ENCODE data around the gene SRI. TPM values are rescaled to one million over a fixed set of nuclear protein-coding genes. Genes with fewer than 3 reads are reported as not detected.

SRI gene
- total and polyA plus RNA-seq, 2 experiments from 2014 or later, result 80.3 to 268 TPM

GRCh38 chr7:88191911-88192310 is 27.9 kb downstream of the SRI start:
- H3F3A ChIP-seq (ENCODE audit: insufficient read depth), result no peaks in the 10 kb centered on the region
- H3K9ac ChIP-seq, result no peak overlapping the region
- TF ChIP-seq EZH2phosphoT487 (IDR thresholded peaks at IDR 0.05; ENCODE audit: insufficient read depth, low read depth) (no peak), EZH2 (IDR thresholded peaks at IDR 0.05; ENCODE audit: insufficient read depth, poor library complexity, severe bottlenecking) (no peak)
- H3K27me3 ChIP-seq (replicated peaks; ENCODE audit: insufficient read depth), result no peaks in the 10 kb centered on the region
- H3K9me2 ChIP-seq (ENCODE audit: insufficient read depth), result no peaks in the 10 kb centered on the region
- no peaks in the 10 kb centered on the region for H3K4me1 ChIP-seq (ENCODE audit: insufficient read depth)
- in situ Hi-C loops (cut with MboI), result no loop called here
- H2AFZ ChIP-seq, result no peak overlapping the region
- no peak overlapping the region for H3K4me3 ChIP-seq
- no peak for DNase-seq
- no peak overlapping the region for H3K27ac ChIP-seq
- 57 to 65% methylated on average over 3 of the region's 3 CpGs for WGBS, 2 experiments (ENCODE audit: low coverage in 1 of 2, low lambda C conversion rate in 2 of 2, missing lambda C conversion rate in 2 of 2)
- H3K79me2 ChIP-seq (ENCODE audit: insufficient read depth), result no peaks in the 10 kb centered on the region
- no peaks in the 10 kb centered on the region for H4K20me1 ChIP-seq (ENCODE audit: insufficient read depth)
- H3K9me3 ChIP-seq (ENCODE audit: low read depth), result no peaks in the 10 kb centered on the region
- no peaks in the 10 kb centered on the region for H3K36me3 ChIP-seq (ENCODE audit: low read depth)
- H3K4me2 ChIP-seq (ENCODE audit: unreplicated experiment), result no peak overlapping the region

- no peak for TF ChIP-seq EZH2 (IDR thresholded peaks at IDR 0.05; ENCODE audit: insufficient read depth, poor library complexity, severe bottlenecking)
- Histone ChIP-seq H3K36me3 (ENCODE audit: low read depth) (no peaks in the 10 kb centered on the region), H4K20me1 (ENCODE audit: insufficient read depth) (no peaks in the 10 kb centered on the region), H3K9ac (no peak overlapping the region), H3K4me2 (ENCODE audit: unreplicated experiment) (no peak overlapping the region), H3F3A (ENCODE audit: insufficient read depth) (peaks cover 21% of the 10 kb centered on the region), H3K4me3 (no peak overlapping the region), H3K4me1 (ENCODE audit: insufficient read depth) (peaks cover 22% of the 10 kb centered on the region), H3K79me2 (ENCODE audit: insufficient read depth) (no peaks in the 10 kb centered on the region), H2AFZ (peak overlapping the region; percentile 73), H3K9me2 (ENCODE audit: insufficient read depth) (no peaks in the 10 kb centered on the region), H3K9me3 (ENCODE audit: low read depth) (no peaks in the 10 kb centered on the region), H3K27ac (peak overlapping the region; percentile 22; the same call in 1 of the 2 replicates), H3K27me3 (replicated peaks; ENCODE audit: insufficient read depth) (no peaks in the 10 kb centered on the region)
- in situ Hi-C loops (cut with MboI), result no loop called here
- no peak for DNase-seq
These were observed 34.2 kb downstream of the SRI start for GRCh38 chr7:88185650-88186049.

GRCh38 chr7:88184848-88185304 is 35.0 kb downstream of the SRI start:
- Histone ChIP-seq H2AFZ (peak overlapping the region; percentile 73), H3K4me1 (ENCODE audit: insufficient read depth) (peaks cover 22% of the 10 kb centered on the region)
- 67 to 73% methylated on average over 5 of the region's 5 CpGs for WGBS, 2 experiments (ENCODE audit: low coverage in 1 of 2, low lambda C conversion rate in 2 of 2, missing lambda C conversion rate in 2 of 2)

GRCh38 chr7:88183051-88183450 is 36.8 kb downstream of the SRI start:
- in situ Hi-C loops (cut with MboI), result no loop called here
- WGBS, 2 experiments (ENCODE audit: low coverage in 1 of 2, low lambda C conversion rate in 2 of 2, missing lambda C conversion rate in 2 of 2), result 88 to 96% methylated on average over 1 of the region's 1 CpG
- Histone ChIP-seq H3K27ac (no peak overlapping the region), H3K27me3 (replicated peaks; ENCODE audit: insufficient read depth) (no peaks in the 10 kb centered on the region), H3K9ac (no peak overlapping the region), H2AFZ (no peak overlapping the region), H3K4me1 (ENCODE audit: insufficient read depth) (peaks cover 22% of the 10 kb centered on the region), H3K36me3 (ENCODE audit: low read depth) (no peaks in the 10 kb centered on the region), H4K20me1 (ENCODE audit: insufficient read depth) (no peaks in the 10 kb centered on the region), H3F3A (ENCODE audit: insufficient read depth) (peaks cover 21% of the 10 kb centered on the region), H3K4me3 (no peak overlapping the region), H3K9me3 (ENCODE audit: low read depth) (no peaks in the 10 kb centered on the region), H3K9me2 (ENCODE audit: insufficient read depth) (no peaks in the 10 kb centered on the region; the same call in 1 of the 2 replicates), H3K4me2 (ENCODE audit: unreplicated experiment) (no peak overlapping the region), H3K79me2 (ENCODE audit: insufficient read depth) (no peaks in the 10 kb centered on the region)
- TF ChIP-seq EZH2phosphoT487 (IDR thresholded peaks at IDR 0.05; ENCODE audit: insufficient read depth, low read depth) (no peak), EZH2 (IDR thresholded peaks at IDR 0.05; ENCODE audit: insufficient read depth, poor library complexity, severe bottlenecking) (no peak)
- DNase-seq, result no peak

More at GRCh38 chr7:88184848-88185304, 35.0 kb downstream of the SRI start:
- TF ChIP-seq EZH2 (IDR thresholded peaks at IDR 0.05; ENCODE audit: insufficient read depth, poor library complexity, severe bottlenecking) (no peak), EZH2phosphoT487 (IDR thresholded peaks at IDR 0.05; ENCODE audit: insufficient read depth, low read depth) (no peak)
- Histone ChIP-seq H4K20me1 (ENCODE audit: insufficient read depth) (no peaks in the 10 kb centered on the region), H3K27ac (peak overlapping the region; percentile 19; the same call in 1 of the 2 replicates), H3K9me2 (ENCODE audit: insufficient read depth) (no peaks in the 10 kb centered on the region; the same call in 1 of the 2 replicates), H3K9me3 (ENCODE audit: low read depth) (no peaks in the 10 kb centered on the region), H3K27me3 (replicated peaks; ENCODE audit: insufficient read depth) (no peaks in the 10 kb centered on the region), H3K79me2 (ENCODE audit: insufficient read depth) (no peaks in the 10 kb centered on the region), H3K4me2 (ENCODE audit: unreplicated experiment) (no peak overlapping the region), H3K4me3 (0 out of 2 replicates have a peak overlapping the region, but pooled peaks have one; percentile 2), H3K9ac (no peak overlapping the region), H3F3A (ENCODE audit: insufficient read depth) (peaks cover 21% of the 10 kb centered on the region), H3K36me3 (ENCODE audit: low read depth) (no peaks in the 10 kb centered on the region)
- peak; percentile 78 for DNase-seq
- in situ Hi-C loops (cut with MboI), result no loop called here

GRCh38 chr7:88176190-88176589 is 43.6 kb downstream of the SRI start:
- no peak for DNase-seq
- H3K4me1 ChIP-seq (ENCODE audit: insufficient read depth), result no peaks in the 10 kb centered on the region
- no peak overlapping the region for H3K4me2 ChIP-seq (ENCODE audit: unreplicated experiment)
- no peaks in the 10 kb centered on the region; the same call in 1 of the 2 replicates for H3K9me2 ChIP-seq (ENCODE audit: insufficient read depth)
- in situ Hi-C loops (cut with MboI), result no loop called here
- H3K27ac ChIP-seq, result no peak overlapping the region
- H4K20me1 ChIP-seq (ENCODE audit: insufficient read depth), result no peaks in the 10 kb centered on the region
- no peak overlapping the region for H3K4me3 ChIP-seq
- no peaks in the 10 kb centered on the region for H3K79me2 ChIP-seq (ENCODE audit: insufficient read depth)
- H3K36me3 ChIP-seq (ENCODE audit: low read depth), result no peaks in the 10 kb centered on the region
- no peaks in the 10 kb centered on the region for H3K9me3 ChIP-seq (ENCODE audit: low read depth)
- no peak overlapping the region for H3K9ac ChIP-seq
- H2AFZ ChIP-seq, result no peak overlapping the region
- no peaks in the 10 kb centered on the region for H3F3A ChIP-seq (ENCODE audit: insufficient read depth)
- 73 to 78% methylated on average over 5 of the region's 5 CpGs for WGBS, 2 experiments (ENCODE audit: low coverage in 1 of 2, low lambda C conversion rate in 2 of 2, missing lambda C conversion rate in 2 of 2)
- no peaks in the 10 kb centered on the region for H3K27me3 ChIP-seq (replicated peaks; ENCODE audit: insufficient read depth)
- TF ChIP-seq EZH2 (IDR thresholded peaks at IDR 0.05; ENCODE audit: insufficient read depth, poor library complexity, severe bottlenecking) (no peak), EZH2phosphoT487 (IDR thresholded peaks at IDR 0.05; ENCODE audit: insufficient read depth, low read depth) (no peak)
